ENCODE measurements around the gene LRSAM1.

GRCh38 chr9:127421057-127421456 lies 30.3 kb upstream of the LRSAM1 start:
- TF ChIP-seq GABPA (IDR thresholded peaks at IDR 0.05 in 1 of 2, conservative IDR thresholded peaks at IDR 0.05 in 1 of 2) (no peak), SP1 (IDR thresholded peaks at IDR 0.05) (no peak), HNF4A (conservative IDR thresholded peaks at IDR 0.05) (peak; percentile 16 to 18), TAF1 (conservative IDR thresholded peaks at IDR 0.05) (no peak), FOXA1 (IDR thresholded peaks at IDR 0.05) (no peak), RAD21 (IDR thresholded peaks at IDR 0.05) (no peak), JUND (IDR thresholded peaks at IDR 0.05) (no peak)
- TF ChIP-seq, protein P1, sequence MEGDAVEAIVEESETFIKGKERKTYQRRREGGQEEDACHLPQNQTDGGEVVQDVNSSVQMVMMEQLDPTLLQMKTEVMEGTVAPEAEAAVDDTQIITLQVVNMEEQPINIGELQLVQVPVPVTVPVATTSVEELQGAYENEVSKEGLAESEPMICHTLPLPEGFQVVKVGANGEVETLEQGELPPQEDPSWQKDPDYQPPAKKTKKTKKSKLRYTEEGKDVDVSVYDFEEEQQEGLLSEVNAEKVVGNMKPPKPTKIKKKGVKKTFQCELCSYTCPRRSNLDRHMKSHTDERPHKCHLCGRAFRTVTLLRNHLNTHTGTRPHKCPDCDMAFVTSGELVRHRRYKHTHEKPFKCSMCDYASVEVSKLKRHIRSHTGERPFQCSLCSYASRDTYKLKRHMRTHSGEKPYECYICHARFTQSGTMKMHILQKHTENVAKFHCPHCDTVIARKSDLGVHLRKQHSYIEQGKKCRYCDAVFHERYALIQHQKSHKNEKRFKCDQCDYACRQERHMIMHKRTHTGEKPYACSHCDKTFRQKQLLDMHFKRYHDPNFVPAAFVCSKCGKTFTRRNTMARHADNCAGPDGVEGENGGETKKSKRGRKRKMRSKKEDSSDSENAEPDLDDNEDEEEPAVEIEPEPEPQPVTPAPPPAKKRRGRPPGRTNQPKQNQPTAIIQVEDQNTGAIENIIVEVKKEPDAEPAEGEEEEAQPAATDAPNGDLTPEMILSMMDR (IDR thresholded peaks at IDR 0.05; ENCODE audit: low read depth, low read length, missing input control) = no peak
- TF ChIP-seq, protein P2, sequence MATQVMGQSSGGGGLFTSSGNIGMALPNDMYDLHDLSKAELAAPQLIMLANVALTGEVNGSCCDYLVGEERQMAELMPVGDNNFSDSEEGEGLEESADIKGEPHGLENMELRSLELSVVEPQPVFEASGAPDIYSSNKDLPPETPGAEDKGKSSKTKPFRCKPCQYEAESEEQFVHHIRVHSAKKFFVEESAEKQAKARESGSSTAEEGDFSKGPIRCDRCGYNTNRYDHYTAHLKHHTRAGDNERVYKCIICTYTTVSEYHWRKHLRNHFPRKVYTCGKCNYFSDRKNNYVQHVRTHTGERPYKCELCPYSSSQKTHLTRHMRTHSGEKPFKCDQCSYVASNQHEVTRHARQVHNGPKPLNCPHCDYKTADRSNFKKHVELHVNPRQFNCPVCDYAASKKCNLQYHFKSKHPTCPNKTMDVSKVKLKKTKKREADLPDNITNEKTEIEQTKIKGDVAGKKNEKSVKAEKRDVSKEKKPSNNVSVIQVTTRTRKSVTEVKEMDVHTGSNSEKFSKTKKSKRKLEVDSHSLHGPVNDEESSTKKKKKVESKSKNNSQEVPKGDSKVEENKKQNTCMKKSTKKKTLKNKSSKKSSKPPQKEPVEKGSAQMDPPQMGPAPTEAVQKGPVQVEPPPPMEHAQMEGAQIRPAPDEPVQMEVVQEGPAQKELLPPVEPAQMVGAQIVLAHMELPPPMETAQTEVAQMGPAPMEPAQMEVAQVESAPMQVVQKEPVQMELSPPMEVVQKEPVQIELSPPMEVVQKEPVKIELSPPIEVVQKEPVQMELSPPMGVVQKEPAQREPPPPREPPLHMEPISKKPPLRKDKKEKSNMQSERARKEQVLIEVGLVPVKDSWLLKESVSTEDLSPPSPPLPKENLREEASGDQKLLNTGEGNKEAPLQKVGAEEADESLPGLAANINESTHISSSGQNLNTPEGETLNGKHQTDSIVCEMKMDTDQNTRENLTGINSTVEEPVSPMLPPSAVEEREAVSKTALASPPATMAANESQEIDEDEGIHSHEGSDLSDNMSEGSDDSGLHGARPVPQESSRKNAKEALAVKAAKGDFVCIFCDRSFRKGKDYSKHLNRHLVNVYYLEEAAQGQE (IDR thresholded peaks at IDR 0.05) = no peak
- TF ChIP-seq, protein P3, sequence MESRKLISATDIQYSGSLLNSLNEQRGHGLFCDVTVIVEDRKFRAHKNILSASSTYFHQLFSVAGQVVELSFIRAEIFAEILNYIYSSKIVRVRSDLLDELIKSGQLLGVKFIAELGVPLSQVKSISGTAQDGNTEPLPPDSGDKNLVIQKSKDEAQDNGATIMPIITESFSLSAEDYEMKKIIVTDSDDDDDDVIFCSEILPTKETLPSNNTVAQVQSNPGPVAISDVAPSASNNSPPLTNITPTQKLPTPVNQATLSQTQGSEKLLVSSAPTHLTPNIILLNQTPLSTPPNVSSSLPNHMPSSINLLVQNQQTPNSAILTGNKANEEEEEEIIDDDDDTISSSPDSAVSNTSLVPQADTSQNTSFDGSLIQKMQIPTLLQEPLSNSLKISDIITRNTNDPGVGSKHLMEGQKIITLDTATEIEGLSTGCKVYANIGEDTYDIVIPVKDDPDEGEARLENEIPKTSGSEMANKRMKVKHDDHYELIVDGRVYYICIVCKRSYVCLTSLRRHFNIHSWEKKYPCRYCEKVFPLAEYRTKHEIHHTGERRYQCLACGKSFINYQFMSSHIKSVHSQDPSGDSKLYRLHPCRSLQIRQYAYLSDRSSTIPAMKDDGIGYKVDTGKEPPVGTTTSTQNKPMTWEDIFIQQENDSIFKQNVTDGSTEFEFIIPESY (IDR thresholded peaks at IDR 0.05) = no peak

All from liver (tissue), 3 donors.